MM.1S (cell line): ENCODE measurements around the gene FBXO46.

Experiments
- CTCF ChIP-seq: fragments of 300-600 bp; sonication (generic); IDR thresholded peaks from 2 replicates; pipeline ENCODE4 v1.5.1; 2016; ENCODE audit warnings: antibody characterized with exemption, low read length, mixed read lengths
- EZH2 ChIP-seq: fragments of 300-600 bp; sonication (generic); optimal IDR thresholded peaks from 2 replicates; pipeline ENCODE3; 2017; ENCODE audit warnings: low read depth, mild to moderate bottlenecking, antibody characterized with exemption, low read length, mixed read lengths
- EZH2phosphoT487 ChIP-seq: fragments of 300-600 bp; sonication (generic); IDR thresholded peaks from 2 replicates; pipeline ENCODE4 v1.6.1; 2018; ENCODE audit warnings: antibody characterized with exemption, low read length

GRCh38 chr19:45774765-45775164, 44.1 kb upstream of the FBXO46 start:
- TF ChIP-seq CTCF (no peak), EZH2 (no peak), EZH2phosphoT487 (no peak)
